Activated T-helper 1 cell treated with Interleukin-2 at 50 U/mL for 16 hours (primary cell): ENCODE data around the gene NDUFA12.

Experiments
- DNase-seq: peaks from one replicate; pipeline ENCODE4 v3.0.0-alpha.2; 2020; ENCODE audit warnings: low read depth

NDUFA12 gene

DNA sequence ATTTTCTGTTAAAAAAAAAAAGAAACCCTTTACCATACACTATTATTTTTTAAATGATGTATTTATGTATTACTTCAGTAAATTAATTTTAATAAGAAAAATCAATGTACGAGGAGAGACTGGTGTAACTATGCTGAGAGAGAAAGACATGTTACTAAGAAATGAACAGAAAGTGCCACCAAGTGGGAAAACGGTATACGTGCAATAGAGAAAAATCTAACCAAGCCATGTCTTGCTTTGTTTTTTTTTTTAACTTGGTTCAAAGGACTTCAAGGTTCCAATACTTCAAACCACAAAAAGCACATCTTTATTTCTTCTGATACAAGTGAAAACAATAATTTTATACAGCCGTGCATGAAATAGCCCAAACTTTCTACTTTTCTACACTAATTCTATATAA lies 22.9 kb downstream of the NDUFA12 start:
- DNase-seq: no peak

DNA sequence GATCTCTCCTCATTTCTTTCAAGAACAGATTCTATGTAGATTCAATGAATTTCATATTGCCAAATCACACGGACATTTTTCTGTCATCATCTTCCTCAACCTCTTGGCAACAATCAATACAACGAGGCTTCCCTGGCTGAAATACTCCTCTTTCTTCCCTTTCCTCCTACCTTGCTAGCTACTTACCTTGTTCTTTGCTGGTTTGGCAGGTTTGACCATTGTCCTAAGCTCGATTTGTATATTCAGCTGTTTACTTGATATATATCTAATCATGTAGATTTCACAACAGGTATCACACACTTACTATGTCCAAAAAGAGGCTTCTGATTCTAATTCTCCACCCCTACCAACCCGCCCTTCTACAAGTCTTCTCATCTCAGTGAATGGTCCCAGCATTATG lies 23.6 kb downstream of the NDUFA12 start:
- no peak for DNase-seq

GRCh38 chr12:94977766-94978468 lies 25.6 kb downstream of the NDUFA12 start:
- no peak for DNase-seq

GRCh38 chr12:94973221-94973620 lies 30.3 kb downstream of the NDUFA12 start:
- no peak for DNase-seq

DNA sequence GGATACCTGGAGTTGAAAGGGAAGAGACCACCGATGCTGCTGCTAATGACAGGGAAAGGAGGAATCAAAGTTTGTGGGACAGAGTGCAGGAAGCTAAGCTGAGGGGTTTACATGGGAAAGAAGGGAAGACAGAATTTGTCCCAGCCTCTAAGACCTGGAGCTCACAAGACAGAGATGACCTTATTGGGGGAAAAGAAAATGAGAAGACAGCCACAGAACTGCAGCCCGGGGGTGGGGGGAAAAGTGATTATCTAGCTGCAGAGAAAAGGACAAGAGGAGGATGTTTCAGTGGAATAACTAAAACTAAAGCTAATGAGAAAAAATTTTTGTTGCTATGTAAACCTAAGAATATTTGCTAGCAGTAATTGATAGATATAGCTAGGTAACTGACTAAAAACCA lies 30.7 kb downstream of the NDUFA12 start:
- DNase-seq: no peak

GRCh38 chr12:94971923-94972322 lies 31.6 kb downstream of the NDUFA12 start:
- no peak for DNase-seq

DNA sequence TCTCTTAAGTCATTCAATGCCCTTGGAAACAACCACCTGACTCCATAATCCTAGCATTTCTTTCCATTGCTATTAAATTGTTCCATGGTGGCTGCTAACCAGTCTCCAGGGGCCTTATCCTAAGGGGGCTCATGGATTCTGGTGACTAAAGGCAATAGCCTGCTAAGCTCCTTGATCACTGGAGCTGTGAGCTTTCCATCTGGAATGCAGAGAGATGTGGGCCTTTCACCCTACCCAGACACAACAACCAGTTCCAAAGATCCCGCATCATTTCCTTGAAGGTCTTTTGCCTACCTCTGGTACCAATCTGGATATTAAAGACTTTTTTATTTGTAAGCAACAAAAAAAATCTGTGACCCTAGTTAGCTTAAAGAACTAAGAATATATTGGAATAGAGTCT lies 32.9 kb downstream of the NDUFA12 start:
- no peak for DNase-seq

DNA sequence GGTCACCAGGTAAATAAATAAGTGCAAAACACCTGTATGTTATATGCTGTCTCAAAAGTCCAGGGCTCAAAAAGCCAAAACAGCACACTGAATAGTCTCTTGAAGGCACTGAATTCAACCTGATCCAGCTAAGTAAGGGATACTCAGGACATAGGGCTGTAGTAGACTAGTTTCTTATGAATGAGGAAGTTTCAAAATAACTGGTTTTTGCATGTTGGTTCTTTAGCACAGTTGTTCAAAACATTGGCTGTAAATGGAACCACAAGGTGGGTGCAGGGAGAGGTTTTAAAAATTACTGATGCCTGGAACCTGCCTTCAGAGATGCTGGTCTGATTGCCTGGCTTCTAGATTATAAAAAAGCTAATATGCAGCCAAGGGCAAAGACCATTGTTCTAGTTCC lies 34.1 kb downstream of the NDUFA12 start:
- DNase-seq: no peak

GRCh38 chr12:94965982-94966630 lies 37.4 kb downstream of the NDUFA12 start:
- DNase-seq: no peak

DNA sequence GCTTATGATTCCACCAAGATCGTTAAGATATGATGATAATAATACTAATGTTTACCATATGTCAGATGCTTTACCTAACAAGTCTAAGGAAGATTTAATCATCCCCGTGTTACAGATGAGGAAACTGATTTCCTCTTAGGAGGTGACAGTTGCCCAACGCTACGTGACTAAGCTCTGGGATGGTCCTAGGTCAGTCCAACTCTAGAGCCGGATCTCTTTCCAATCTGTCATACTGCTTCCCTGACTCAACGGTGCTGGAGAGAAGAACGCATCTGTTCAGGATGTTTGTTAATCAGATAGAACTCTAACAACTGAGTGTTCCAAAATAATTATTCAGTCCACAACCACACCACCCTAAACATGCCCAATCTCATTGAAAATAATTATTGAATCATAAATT lies 39.8 kb downstream of the NDUFA12 start:
- DNase-seq: no peak

DNA sequence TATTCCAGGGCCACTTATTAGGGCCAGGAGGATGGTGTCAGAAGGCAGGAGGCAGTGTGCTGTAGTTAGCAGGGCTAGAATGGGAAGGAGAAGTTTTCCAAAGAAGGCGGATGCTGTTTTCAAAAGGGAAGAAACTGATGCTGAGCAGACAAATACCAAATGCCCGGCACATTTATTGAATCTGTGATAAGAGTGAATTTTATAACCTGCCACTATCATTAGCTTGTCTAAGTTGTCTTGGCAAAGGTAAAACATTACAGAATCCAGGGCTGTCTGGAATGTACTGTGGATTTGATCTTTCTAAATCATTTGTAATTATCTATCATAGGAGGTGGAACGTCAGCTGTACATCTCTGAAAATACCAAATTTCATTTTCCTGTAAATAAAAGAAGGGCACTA lies 40.8 kb downstream of the NDUFA12 start:
- DNase-seq: no peak

GRCh38 chr12:94961911-94962310 lies 41.6 kb downstream of the NDUFA12 start:
- no peak for DNase-seq

- DNase-seq: no peak
These were observed 42.2 kb downstream of the NDUFA12 start for GRCh38 chr12:94961256-94961824.

DNA sequence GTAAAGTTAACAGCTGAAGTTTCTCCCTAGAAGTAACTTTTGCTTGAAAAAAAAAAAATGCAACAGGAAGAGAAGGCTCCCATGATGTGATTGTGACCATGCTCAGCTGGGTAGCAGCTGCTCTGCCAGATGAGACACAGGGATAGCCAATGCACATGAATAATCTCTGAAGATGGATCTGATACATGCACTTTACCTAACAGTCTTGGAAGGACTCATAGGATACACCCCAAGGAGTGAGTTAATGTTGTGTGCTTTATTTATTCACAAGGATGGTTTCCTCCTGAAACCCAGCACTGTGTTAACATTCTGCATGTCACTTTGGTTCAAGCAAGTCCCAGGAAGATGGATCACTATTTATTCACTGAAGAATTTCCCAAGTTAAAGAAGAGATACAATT lies 46.5 kb downstream of the NDUFA12 start:
- no peak for DNase-seq

DNA sequence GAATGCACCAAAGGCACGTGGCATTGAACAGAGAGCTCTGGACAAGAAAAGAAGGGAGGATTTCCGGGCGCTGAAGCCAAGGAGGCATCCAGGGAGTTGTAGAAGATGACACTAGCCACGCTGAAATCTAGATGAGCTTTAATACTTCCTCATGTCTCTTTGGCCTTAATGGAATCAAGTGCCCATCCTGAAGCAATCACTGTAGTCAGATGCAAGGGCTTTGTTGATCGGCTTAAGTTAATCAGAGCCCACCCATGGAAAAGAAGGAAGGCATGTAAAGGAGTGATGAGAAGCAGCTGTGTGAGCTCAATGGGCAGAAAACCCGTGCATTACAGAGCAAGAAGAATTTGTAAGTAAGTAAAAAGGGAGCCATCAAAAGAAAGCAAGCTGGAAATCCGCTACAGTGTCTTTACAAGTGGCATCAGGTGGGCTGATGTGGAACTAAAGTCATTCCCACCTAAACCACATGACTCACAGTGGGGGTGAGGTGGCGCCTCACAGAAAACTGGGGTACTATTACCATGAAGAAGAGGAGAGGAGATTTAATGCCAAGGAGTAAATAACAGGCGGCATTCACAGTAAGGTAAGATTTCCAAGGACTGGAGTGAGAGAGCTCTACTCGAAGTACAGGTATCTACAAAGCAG lies 48.4 kb downstream of the NDUFA12 start:
- DNase-seq: no peak

- DNase-seq: no peak
These were observed 49.3 kb downstream of the NDUFA12 start for GRCh38 chr12:94954029-94954685.

GRCh38 chr12:94952325-94952724 lies 51.2 kb downstream of the NDUFA12 start:
- no peak for DNase-seq

DNA sequence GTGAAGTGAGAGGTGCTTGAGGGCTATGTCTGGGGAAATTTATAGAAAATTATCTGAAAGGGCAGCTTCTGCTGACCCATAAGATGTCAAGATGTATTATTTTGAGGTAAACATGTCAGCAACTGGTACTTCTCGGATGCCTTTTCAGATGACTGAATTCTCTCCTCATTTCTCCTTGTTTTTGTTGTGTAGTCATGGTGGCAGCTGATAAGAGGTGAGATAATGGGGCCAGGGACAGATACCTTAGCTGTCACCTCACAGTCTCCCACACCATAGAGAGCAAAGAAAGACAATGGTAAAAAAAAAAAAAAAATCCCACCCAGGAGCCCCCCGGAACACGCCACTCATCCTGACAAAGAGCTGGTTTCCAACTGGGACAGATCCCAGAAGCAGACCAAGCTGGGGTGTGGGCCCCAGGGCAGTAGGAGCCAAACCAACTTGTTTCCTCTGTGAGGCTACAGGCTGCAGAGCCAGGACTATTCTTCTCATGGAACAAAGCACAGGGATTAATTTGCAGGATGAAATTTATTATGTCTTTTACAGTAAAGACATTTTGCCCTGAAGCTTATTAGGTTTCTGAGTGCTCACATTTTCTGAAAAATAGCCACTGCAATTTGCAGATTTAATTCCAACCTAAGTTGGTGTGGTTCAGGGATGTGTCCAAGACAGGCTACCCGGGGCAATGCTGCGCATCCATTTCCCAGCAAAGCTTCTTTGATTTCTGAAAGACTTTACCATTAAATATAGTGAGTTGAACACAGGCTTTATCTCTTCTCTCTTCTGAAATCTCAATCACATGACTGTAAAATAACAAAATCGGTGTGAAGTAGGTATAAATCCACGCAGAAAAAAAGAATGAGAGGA lies 52.2 kb downstream of the NDUFA12 start:
- DNase-seq: no peak

DNA sequence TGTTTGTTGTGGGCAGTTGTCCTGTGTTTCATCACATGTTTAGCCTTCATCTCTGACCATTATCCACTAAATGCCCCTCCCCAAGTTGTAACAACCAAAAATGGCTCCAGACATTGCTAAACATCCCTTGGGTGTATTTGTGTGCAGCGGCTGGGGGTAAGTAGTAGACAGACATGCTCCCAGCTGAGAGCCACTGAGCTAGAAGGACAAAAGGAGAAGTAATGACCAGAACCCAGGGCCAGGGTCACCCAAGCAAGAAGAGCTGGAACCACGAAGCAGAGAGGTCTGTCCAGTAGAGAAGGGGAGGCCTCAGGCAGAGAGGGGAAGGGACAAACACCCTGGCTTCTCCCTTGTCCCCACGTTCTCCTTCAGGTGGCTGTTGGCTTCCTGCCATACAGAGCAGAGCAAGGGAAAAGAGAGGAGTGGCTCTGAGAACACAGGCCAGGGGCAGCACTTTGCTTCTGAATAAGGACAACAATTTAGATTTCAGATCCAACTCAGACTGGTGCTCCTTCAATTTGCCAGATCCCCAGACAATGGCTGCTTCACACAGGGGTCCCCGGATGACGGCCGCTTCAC lies 55.2 kb downstream of the NDUFA12 start:
- DNase-seq: no peak

DNA sequence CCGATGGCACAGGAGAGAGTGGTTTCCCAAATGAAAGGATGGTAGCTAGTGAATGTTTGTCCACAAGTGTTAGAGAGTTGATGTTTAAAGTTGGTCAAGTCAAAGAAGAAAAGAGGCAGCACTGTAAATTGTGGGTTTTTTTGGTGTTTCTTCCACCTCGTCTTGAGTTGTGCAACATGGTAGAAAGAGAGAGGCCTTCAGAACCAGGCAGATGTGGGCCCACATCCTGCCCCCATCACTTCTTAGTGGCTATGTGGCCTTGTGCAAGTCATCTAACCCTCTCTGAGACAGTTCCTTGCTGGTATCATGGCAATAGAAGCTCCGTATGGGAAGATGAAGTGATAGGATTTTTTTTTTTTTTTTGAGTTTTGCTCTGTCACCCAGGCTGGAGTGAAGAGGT lies 60.8 kb downstream of the NDUFA12 start:
- no peak for DNase-seq

- DNase-seq: no peak
These were observed 62.0 kb downstream of the NDUFA12 start for GRCh38 chr12:94941440-94941862.
